WTC11 (cell line): ENCODE data around the gene ELK1. TPM values are rescaled to one million over a fixed set of nuclear protein-coding genes. Genes with fewer than 3 reads are reported as not detected.

Experiments used
- FOXJ3 ChIP-seq: sonication (generic); formaldehyde crosslinking; IDR thresholded peaks from 2 replicates; pipeline ENCODE4 v1.9.0; 2021; ENCODE audit warnings: missing genetic modification reagents, mild to moderate bottlenecking, borderline replicate concordance
- MYBL2 ChIP-seq: sonication (generic); formaldehyde crosslinking; IDR thresholded peaks from 2 replicates; pipeline ENCODE4 v1.8.1; 2023; ENCODE audit warnings: mild to moderate bottlenecking, moderate library complexity, missing genetic modification reagents
- SMAD3 ChIP-seq: sonication (generic); formaldehyde crosslinking; IDR thresholded peaks from 2 replicates; pipeline ENCODE4 v1.8.0; 2022; ENCODE audit warnings: missing genetic modification reagents, mild to moderate bottlenecking, borderline replicate concordance
- TCF7 ChIP-seq: sonication (generic); formaldehyde crosslinking; IDR thresholded peaks from 2 replicates; pipeline ENCODE4 v1.8.0; 2022; ENCODE audit warnings: mild to moderate bottlenecking, low read depth, missing genetic modification reagents, moderate library complexity
- ZNF219 ChIP-seq: sonication (generic); formaldehyde crosslinking; IDR thresholded peaks from 2 replicates; pipeline ENCODE4 v1.8.0; 2023; ENCODE audit warnings: missing genetic modification reagents, mild to moderate bottlenecking, borderline replicate concordance
- ZNF396 ChIP-seq: fragments of 250-450 bp; sonication (Bioruptor Pico); IDR thresholded peaks from 2 replicates; pipeline ENCODE4 v1.8.0; 2021; ENCODE audit warnings: mild to moderate bottlenecking, moderate library complexity, borderline replicate concordance
- ZNF423 ChIP-seq: fragments of 250-450 bp; sonication (Bioruptor Pico); IDR thresholded peaks from 2 replicates; pipeline ENCODE4 v2.1.2; 2022; ENCODE audit warnings: mild to moderate bottlenecking, moderate library complexity
- total RNA-seq: library from RNA; stranded (reverse); gene quantifications from 3 replicates; pipeline ENCODE4 v1.2.3, GENCODE V29; 2021
- TF ChIP-seq, protein P1 (sequence below): sonication (generic); formaldehyde crosslinking; IDR thresholded peaks from 2 replicates; pipeline ENCODE4 v1.8.1; 2022; ENCODE audit warnings: mild to moderate bottlenecking, missing genetic modification reagents, moderate library complexity, borderline replicate concordance
- TF ChIP-seq, protein P2 (sequence below): sonication (generic); formaldehyde crosslinking; IDR thresholded peaks from 2 replicates; pipeline ENCODE4 v1.8.1; 2022; ENCODE audit warnings: low read depth, missing genetic modification reagents, borderline replicate concordance
- TF ChIP-seq, protein P3 (sequence below): sonication (generic); formaldehyde crosslinking; IDR thresholded peaks from 2 replicates; pipeline ENCODE4 v1.8.0; 2022; ENCODE audit warnings: missing genetic modification reagents
- TF ChIP-seq, protein P4 (sequence below): fragments of 250-450 bp; sonication (Bioruptor Pico); IDR thresholded peaks from 2 replicates; pipeline ENCODE4 v1.9.0; 2021; ENCODE audit warnings: mild to moderate bottlenecking
- TF ChIP-seq, protein P5 (sequence below): sonication (generic); formaldehyde crosslinking; IDR thresholded peaks from 2 replicates; pipeline ENCODE4 v1.8.0; 2022; ENCODE audit warnings: mild to moderate bottlenecking, missing genetic modification reagents
- TF ChIP-seq, protein P6 (sequence below): sonication (generic); formaldehyde crosslinking; IDR thresholded peaks from 2 replicates; pipeline ENCODE4 v1.8.1; 2023; ENCODE audit warnings: mild to moderate bottlenecking, moderate library complexity, missing genetic modification reagents
- TF ChIP-seq, protein P7 (sequence below): sonication (generic); formaldehyde crosslinking; IDR thresholded peaks from 2 replicates; pipeline ENCODE4 v1.8.0; 2023; ENCODE audit warnings: missing genetic modification reagents, mild to moderate bottlenecking, borderline replicate concordance
- TF ChIP-seq, protein P8 (sequence below): fragments of 250-450 bp; sonication (Bioruptor Pico); IDR thresholded peaks from 2 replicates; pipeline ENCODE4 v1.9.0; 2021; ENCODE audit warnings: mild to moderate bottlenecking

The ELK1 gene
- total RNA-seq, 1 experiment from 2014 or later, result 35.8 TPM

DNA sequence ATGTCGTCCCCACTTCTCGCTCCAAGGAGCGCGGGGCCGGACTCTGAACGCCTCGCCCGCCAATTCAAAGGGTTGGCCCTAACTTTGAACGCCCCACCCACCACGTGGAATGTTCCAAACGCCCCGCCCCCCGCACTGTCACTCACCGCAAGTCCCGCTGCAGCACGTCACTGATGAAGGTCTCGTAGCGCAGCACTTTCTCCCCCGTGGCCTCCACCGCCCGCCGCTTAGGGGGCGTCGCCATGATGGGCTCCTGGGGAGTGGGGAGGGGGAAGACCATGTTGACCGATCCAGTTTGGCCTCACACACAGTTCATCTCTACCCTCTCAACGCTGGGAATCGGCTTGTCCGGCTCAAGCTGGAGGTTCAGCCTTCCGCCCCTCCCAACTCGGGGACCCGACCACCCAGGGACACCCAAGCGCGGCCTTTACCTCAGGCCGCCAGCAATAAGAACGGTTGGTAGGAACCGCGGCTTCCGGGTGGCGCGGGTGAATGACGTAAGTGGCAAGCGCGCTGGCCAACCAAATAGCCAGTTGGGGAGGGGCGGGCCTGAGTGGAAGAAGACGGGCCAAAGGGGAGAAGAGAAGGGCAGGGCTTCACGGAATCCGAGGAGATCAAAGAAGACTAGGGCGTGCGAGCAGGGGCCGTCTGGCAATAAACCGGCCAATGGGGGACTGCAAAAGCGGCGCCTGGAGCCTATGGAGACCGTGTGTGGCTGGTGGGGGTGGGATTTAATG lies 8.5 kb upstream of the ELK1 start, which contains the start of gene UXT (continued):
- TF ChIP-seq, protein P1, sequence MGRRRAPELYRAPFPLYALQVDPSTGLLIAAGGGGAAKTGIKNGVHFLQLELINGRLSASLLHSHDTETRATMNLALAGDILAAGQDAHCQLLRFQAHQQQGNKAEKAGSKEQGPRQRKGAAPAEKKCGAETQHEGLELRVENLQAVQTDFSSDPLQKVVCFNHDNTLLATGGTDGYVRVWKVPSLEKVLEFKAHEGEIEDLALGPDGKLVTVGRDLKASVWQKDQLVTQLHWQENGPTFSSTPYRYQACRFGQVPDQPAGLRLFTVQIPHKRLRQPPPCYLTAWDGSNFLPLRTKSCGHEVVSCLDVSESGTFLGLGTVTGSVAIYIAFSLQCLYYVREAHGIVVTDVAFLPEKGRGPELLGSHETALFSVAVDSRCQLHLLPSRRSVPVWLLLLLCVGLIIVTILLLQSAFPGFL (CRISPR knock-in tag), result no peak
- TF ChIP-seq, protein P2, sequence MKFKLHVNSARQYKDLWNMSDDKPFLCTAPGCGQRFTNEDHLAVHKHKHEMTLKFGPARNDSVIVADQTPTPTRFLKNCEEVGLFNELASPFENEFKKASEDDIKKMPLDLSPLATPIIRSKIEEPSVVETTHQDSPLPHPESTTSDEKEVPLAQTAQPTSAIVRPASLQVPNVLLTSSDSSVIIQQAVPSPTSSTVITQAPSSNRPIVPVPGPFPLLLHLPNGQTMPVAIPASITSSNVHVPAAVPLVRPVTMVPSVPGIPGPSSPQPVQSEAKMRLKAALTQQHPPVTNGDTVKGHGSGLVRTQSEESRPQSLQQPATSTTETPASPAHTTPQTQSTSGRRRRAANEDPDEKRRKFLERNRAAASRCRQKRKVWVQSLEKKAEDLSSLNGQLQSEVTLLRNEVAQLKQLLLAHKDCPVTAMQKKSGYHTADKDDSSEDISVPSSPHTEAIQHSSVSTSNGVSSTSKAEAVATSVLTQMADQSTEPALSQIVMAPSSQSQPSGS (CRISPR knock-in tag), result no peak
- TF ChIP-seq, protein P3, sequence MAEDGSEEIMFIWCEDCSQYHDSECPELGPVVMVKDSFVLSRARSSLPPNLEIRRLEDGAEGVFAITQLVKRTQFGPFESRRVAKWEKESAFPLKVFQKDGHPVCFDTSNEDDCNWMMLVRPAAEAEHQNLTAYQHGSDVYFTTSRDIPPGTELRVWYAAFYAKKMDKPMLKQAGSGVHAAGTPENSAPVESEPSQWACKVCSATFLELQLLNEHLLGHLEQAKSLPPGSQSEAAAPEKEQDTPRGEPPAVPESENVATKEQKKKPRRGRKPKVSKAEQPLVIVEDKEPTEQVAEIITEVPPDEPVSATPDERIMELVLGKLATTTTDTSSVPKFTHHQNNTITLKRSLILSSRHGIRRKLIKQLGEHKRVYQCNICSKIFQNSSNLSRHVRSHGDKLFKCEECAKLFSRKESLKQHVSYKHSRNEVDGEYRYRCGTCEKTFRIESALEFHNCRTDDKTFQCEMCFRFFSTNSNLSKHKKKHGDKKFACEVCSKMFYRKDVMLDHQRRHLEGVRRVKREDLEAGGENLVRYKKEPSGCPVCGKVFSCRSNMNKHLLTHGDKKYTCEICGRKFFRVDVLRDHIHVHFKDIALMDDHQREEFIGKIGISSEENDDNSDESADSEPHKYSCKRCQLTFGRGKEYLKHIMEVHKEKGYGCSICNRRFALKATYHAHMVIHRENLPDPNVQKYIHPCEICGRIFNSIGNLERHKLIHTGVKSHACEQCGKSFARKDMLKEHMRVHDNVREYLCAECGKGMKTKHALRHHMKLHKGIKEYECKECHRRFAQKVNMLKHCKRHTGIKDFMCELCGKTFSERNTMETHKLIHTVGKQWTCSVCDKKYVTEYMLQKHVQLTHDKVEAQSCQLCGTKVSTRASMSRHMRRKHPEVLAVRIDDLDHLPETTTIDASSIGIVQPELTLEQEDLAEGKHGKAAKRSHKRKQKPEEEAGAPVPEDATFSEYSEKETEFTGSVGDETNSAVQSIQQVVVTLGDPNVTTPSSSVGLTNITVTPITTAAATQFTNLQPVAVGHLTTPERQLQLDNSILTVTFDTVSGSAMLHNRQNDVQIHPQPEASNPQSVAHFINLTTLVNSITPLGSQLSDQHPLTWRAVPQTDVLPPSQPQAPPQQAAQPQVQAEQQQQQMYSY (CRISPR knock-in tag), result no peak
- no peak for TF ChIP-seq FOXJ3 (CRISPR knock-in tag)
- TF ChIP-seq SMAD3, result no peak
- TF ChIP-seq, protein P4, sequence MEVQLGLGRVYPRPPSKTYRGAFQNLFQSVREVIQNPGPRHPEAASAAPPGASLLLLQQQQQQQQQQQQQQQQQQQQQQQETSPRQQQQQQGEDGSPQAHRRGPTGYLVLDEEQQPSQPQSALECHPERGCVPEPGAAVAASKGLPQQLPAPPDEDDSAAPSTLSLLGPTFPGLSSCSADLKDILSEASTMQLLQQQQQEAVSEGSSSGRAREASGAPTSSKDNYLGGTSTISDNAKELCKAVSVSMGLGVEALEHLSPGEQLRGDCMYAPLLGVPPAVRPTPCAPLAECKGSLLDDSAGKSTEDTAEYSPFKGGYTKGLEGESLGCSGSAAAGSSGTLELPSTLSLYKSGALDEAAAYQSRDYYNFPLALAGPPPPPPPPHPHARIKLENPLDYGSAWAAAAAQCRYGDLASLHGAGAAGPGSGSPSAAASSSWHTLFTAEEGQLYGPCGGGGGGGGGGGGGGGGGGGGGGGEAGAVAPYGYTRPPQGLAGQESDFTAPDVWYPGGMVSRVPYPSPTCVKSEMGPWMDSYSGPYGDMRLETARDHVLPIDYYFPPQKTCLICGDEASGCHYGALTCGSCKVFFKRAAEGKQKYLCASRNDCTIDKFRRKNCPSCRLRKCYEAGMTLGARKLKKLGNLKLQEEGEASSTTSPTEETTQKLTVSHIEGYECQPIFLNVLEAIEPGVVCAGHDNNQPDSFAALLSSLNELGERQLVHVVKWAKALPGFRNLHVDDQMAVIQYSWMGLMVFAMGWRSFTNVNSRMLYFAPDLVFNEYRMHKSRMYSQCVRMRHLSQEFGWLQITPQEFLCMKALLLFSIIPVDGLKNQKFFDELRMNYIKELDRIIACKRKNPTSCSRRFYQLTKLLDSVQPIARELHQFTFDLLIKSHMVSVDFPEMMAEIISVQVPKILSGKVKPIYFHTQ (CRISPR knock-in tag), result no peak
- TF ChIP-seq, protein P5, sequence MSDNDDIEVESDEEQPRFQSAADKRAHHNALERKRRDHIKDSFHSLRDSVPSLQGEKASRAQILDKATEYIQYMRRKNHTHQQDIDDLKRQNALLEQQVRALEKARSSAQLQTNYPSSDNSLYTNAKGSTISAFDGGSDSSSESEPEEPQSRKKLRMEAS (CRISPR knock-in tag), result peak; percentile 86
- no peak for TF ChIP-seq ZNF219 (CRISPR knock-in tag)
- 0 out of 2 replicates have a peak, but pooled peaks have one; percentile 39 for TF ChIP-seq MYBL2 (CRISPR knock-in tag)
- no peak for TF ChIP-seq TCF7
- TF ChIP-seq, protein P6, sequence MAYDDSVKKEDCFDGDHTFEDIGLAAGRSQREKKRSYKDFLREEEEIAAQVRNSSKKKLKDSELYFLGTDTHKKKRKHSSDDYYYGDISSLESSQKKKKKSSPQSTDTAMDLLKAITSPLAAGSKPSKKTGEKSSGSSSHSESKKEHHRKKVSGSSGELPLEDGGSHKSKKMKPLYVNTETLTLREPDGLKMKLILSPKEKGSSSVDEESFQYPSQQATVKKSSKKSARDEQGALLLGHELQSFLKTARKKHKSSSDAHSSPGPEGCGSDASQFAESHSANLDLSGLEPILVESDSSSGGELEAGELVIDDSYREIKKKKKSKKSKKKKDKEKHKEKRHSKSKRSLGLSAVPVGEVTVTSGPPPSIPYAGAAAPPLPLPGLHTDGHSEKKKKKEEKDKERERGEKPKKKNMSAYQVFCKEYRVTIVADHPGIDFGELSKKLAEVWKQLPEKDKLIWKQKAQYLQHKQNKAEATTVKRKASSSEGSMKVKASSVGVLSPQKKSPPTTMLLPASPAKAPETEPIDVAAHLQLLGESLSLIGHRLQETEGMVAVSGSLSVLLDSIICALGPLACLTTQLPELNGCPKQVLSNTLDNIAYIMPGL (CRISPR knock-in tag), result no peak
- TF ChIP-seq ZNF423 (CRISPR knock-in tag), result no peak
- TF ChIP-seq, protein P7, sequence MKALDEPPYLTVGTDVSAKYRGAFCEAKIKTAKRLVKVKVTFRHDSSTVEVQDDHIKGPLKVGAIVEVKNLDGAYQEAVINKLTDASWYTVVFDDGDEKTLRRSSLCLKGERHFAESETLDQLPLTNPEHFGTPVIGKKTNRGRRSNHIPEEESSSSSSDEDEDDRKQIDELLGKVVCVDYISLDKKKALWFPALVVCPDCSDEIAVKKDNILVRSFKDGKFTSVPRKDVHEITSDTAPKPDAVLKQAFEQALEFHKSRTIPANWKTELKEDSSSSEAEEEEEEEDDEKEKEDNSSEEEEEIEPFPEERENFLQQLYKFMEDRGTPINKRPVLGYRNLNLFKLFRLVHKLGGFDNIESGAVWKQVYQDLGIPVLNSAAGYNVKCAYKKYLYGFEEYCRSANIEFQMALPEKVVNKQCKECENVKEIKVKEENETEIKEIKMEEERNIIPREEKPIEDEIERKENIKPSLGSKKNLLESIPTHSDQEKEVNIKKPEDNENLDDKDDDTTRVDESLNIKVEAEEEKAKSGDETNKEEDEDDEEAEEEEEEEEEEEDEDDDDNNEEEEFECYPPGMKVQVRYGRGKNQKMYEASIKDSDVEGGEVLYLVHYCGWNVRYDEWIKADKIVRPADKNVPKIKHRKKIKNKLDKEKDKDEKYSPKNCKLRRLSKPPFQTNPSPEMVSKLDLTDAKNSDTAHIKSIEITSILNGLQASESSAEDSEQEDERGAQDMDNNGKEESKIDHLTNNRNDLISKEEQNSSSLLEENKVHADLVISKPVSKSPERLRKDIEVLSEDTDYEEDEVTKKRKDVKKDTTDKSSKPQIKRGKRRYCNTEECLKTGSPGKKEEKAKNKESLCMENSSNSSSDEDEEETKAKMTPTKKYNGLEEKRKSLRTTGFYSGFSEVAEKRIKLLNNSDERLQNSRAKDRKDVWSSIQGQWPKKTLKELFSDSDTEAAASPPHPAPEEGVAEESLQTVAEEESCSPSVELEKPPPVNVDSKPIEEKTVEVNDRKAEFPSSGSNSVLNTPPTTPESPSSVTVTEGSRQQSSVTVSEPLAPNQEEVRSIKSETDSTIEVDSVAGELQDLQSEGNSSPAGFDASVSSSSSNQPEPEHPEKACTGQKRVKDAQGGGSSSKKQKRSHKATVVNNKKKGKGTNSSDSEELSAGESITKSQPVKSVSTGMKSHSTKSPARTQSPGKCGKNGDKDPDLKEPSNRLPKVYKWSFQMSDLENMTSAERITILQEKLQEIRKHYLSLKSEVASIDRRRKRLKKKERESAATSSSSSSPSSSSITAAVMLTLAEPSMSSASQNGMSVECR (CRISPR knock-in tag), result no peak
- TF ChIP-seq, protein P8, sequence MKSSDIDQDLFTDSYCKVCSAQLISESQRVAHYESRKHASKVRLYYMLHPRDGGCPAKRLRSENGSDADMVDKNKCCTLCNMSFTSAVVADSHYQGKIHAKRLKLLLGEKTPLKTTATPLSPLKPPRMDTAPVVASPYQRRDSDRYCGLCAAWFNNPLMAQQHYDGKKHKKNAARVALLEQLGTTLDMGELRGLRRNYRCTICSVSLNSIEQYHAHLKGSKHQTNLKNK (CRISPR knock-in tag), result no peak
- TF ChIP-seq ZNF396 (CRISPR knock-in tag), result no peak
